DND-41 (cell line): ENCODE measurements around the gene NCSTN.

Experiments
- ATAC-seq: fragments of 200-7000 bp; cut with Tn5 transposase; 3 replicates; pipeline ENCODE4 v1.9.1; 2021; ENCODE audit warnings: low read depth; ENCODE audit not compliant: insufficient read depth
- DNase-seq: peaks from one replicate; pipeline ENCODE4 v3.0.0-alpha.2; 2020
- H2AFZ ChIP-seq: 2 replicates; pipeline ENCODE4 v1.6.0; 2012; ENCODE audit warnings: low read depth, low read length
- H3K27ac ChIP-seq: 2 replicates; pipeline ENCODE4 v1.5.1; 2012; ENCODE audit warnings: low read length, inconsistent platforms
- H3K27me3 ChIP-seq: fragments of 200-600 bp; sonication (generic); 2 replicates; pipeline ENCODE4 v1.6.0; 2012; ENCODE audit warnings: low read length, mild to moderate bottlenecking, inconsistent platforms; ENCODE audit not compliant: insufficient read depth, poor library complexity
- H3K36me3 ChIP-seq: 2 replicates; pipeline ENCODE4 v1.5.1; 2012; ENCODE audit warnings: low read length, inconsistent platforms; ENCODE audit not compliant: insufficient read depth
- H3K4me1 ChIP-seq: 2 replicates; pipeline ENCODE4 v1.5.1; 2012; ENCODE audit warnings: mild to moderate bottlenecking, low read length; ENCODE audit not compliant: insufficient read depth
- H3K4me2 ChIP-seq: 2 replicates; pipeline ENCODE4 v1.6.0; 2012; ENCODE audit warnings: mild to moderate bottlenecking, moderate library complexity, low read length, inconsistent platforms; ENCODE audit not compliant: insufficient read depth
- H3K4me3 ChIP-seq, 2 experiments: fragments of 200-600 bp in 1 of 2; shearing (Covaris generic) in 1 of 2; 2 replicates each; pipeline ENCODE4 v1.5.1; 2012 to 2016; ENCODE audit warnings: inconsistent platforms in 2 of 2, low read length in 2 of 2, mild to moderate bottlenecking in 2 of 2, low read depth in 1 of 2, moderate library complexity in 1 of 2
- H3K79me2 ChIP-seq: 2 replicates; pipeline ENCODE4 v1.6.0; 2012; ENCODE audit warnings: low read length, inconsistent platforms; ENCODE audit not compliant: insufficient read depth
- H3K9ac ChIP-seq: 2 replicates; pipeline ENCODE4 v1.6.0; 2012; ENCODE audit warnings: low read depth, mild to moderate bottlenecking, inconsistent platforms, low read length, moderate library complexity
- H3K9me3 ChIP-seq: 2 replicates; pipeline ENCODE4 v1.5.1; 2012; ENCODE audit warnings: low read length, moderate library complexity, mild to moderate bottlenecking, inconsistent platforms; ENCODE audit not compliant: insufficient read depth, severe bottlenecking
- H4K20me1 ChIP-seq: 2 replicates; pipeline ENCODE4 v1.6.0; 2012; ENCODE audit warnings: low read length; ENCODE audit not compliant: insufficient read depth
- CTCF ChIP-seq: IDR thresholded peaks from 2 replicates; pipeline ENCODE4 v1.5.1; 2012; ENCODE audit warnings: borderline replicate concordance, low read length, moderate library complexity, mild to moderate bottlenecking; ENCODE audit not compliant: poor library complexity, severe bottlenecking; ENCODE audit errors: extremely low read depth
- EZH2 ChIP-seq: IDR thresholded peaks from 3 replicates; pipeline ENCODE4 v1.6.1; 2012; ENCODE audit warnings: borderline replicate concordance, low read depth, mild to moderate bottlenecking, moderate library complexity, low read length, inconsistent platforms; ENCODE audit not compliant: severe bottlenecking

The NCSTN gene

GRCh38 chr1:160359559-160360226 lies 16.5 kb downstream of the NCSTN start:
- H3K27me3 ChIP-seq = no peaks in the 10 kb centered on the region
- ATAC-seq = no peak
- H3K9ac ChIP-seq = no peak overlapping the region
- no peak overlapping the region for H3K4me2 ChIP-seq
- TF ChIP-seq CTCF (no peak), EZH2 (no peak)
- no peaks in the 10 kb centered on the region for H3K4me1 ChIP-seq
- no peaks in the 10 kb centered on the region for H4K20me1 ChIP-seq
- H3K27ac ChIP-seq = no peak overlapping the region
- peaks cover 37% of the 10 kb centered on the region for H3K36me3 ChIP-seq
- no peaks in the 10 kb centered on the region for H3K79me2 ChIP-seq
- no peak overlapping the region for H3K4me3 ChIP-seq
- H3K9me3 ChIP-seq = no peaks in the 10 kb centered on the region
- no peak overlapping the region for H2AFZ ChIP-seq
- no peak for DNase-seq

- Histone ChIP-seq H3K27ac (no peak overlapping the region), H3K9me3 (no peaks in the 10 kb centered on the region), H3K27me3 (no peaks in the 10 kb centered on the region), H4K20me1 (no peaks in the 10 kb centered on the region), H3K4me1 (no peaks in the 10 kb centered on the region), H2AFZ (no peak overlapping the region), H3K4me3 (no peak overlapping the region), H3K79me2 (no peaks in the 10 kb centered on the region), H3K9ac (no peak overlapping the region), H3K36me3 (peaks cover 31% of the 10 kb centered on the region), H3K4me2 (no peak overlapping the region)
- TF ChIP-seq CTCF = no peak
- no peak for TF ChIP-seq EZH2
- ATAC-seq (0 out of 3 replicates have a peak, but pooled peaks have one; percentile 15), DNase-seq (no peak)
These were observed 17.1 kb downstream of the NCSTN start for GRCh38 chr1:160360227-160360695.

- Histone ChIP-seq H4K20me1 (no peaks in the 10 kb centered on the region), H3K4me3 (no peak overlapping the region), H3K9me3 (no peaks in the 10 kb centered on the region), H3K4me1 (no peaks in the 10 kb centered on the region), H3K27me3 (no peaks in the 10 kb centered on the region), H2AFZ (no peak overlapping the region), H3K36me3 (peaks cover 22% of the 10 kb centered on the region), H3K4me2 (no peak overlapping the region), H3K27ac (no peak overlapping the region), H3K9ac (no peak overlapping the region), H3K79me2 (no peaks in the 10 kb centered on the region)
- no peak for TF ChIP-seq CTCF
- no peak for TF ChIP-seq EZH2
- DNase-seq = no peak
- no peak for ATAC-seq
These were observed 18.0 kb downstream of the NCSTN start for GRCh38 chr1:160361199-160361598.
